Colonic mucosa (tissue), 4 donors: ENCODE measurements around the gene SLC16A7. TPM values are rescaled to one million over a fixed set of nuclear protein-coding genes. Genes with fewer than 3 reads are reported as not detected.
A peak's percentile ranks its signal among the peaks of the same experiment; 100 is the strongest.

Source experiments
- DNase-seq: peaks from one replicate; pipeline ENCODE4 v3.0.0-alpha.2; 2020
- H3K27ac ChIP-seq: fragments of 200-600 bp; one replicate; pipeline ENCODE4 v1.8.0; 2021
- H3K27me3 ChIP-seq: fragments of 200-600 bp; one replicate; pipeline ENCODE4 v1.8.0; 2021
- H3K36me3 ChIP-seq: fragments of 200-600 bp; one replicate; pipeline ENCODE4 v1.8.0; 2021
- H3K4me1 ChIP-seq: fragments of 200-600 bp; one replicate; pipeline ENCODE4 v1.8.0; 2021; ENCODE audit warnings: mild to moderate bottlenecking
- H3K4me3 ChIP-seq: fragments of 200-600 bp; one replicate; pipeline ENCODE4 v1.8.0; 2021
- H3K9ac ChIP-seq, 2 donors: one replicate each; pipeline ENCODE4 v1.7.0; 2013; ENCODE audit warnings: control low read depth in 2 of 2, low read depth in 2 of 2, low read length in 2 of 2
- H3K9me3 ChIP-seq: fragments of 200-600 bp; one replicate; pipeline ENCODE4 v1.8.0; 2021
- intact Hi-C: fragments of 100-400 bp; cut with DNase I; formaldehyde crosslinking; loops from one replicate; pipeline ENCODE4 v1.14.1; 2022
- total RNA-seq, 2 donors: library from RNA; stranded (reverse); fragmentation: NEBNext Ultra II Directional in 1 of 2; extraction: Animal tissue kit (Norgen Biotek cat#: 25700) in 1 of 2; gene quantifications; one replicate each; pipeline ENCODE4 v1.2.1, GENCODE V29; 2021
- TF ChIP-seq, protein P1 (sequence below): fragments of 200-600 bp; IDR thresholded peaks from one replicate; pipeline ENCODE4 v1.8.0; 2022; ENCODE audit warnings: antibody characterized with exemption, mild to moderate bottlenecking
- donor health status: healthy.
- donor health status: DM: no; HTN: no; CAD: no.
- donor health status: DM: no; HTN: no; CAD: no.

SLC16A7 gene
- total RNA-seq, 2 donors from 2014 or later = 4.4 to 9.5 TPM

- intact Hi-C loops = no loop called here
- Histone ChIP-seq H3K27ac (no peak overlapping the region), H3K27me3 (no peaks in the 10 kb centered on the region), H3K4me3 (no peak overlapping the region), H3K9ac (no peak overlapping the region), H3K9me3 (no peaks in the 10 kb centered on the region), H3K36me3 (no peaks in the 10 kb centered on the region), H3K4me1 (no peaks in the 10 kb centered on the region)
- TF ChIP-seq, protein P1, sequence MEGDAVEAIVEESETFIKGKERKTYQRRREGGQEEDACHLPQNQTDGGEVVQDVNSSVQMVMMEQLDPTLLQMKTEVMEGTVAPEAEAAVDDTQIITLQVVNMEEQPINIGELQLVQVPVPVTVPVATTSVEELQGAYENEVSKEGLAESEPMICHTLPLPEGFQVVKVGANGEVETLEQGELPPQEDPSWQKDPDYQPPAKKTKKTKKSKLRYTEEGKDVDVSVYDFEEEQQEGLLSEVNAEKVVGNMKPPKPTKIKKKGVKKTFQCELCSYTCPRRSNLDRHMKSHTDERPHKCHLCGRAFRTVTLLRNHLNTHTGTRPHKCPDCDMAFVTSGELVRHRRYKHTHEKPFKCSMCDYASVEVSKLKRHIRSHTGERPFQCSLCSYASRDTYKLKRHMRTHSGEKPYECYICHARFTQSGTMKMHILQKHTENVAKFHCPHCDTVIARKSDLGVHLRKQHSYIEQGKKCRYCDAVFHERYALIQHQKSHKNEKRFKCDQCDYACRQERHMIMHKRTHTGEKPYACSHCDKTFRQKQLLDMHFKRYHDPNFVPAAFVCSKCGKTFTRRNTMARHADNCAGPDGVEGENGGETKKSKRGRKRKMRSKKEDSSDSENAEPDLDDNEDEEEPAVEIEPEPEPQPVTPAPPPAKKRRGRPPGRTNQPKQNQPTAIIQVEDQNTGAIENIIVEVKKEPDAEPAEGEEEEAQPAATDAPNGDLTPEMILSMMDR = no peak
- DNase-seq = no peak
Measured at GRCh38 chr12:59787610-59788009, 191.8 kb downstream of the SLC16A7 start.

- Histone ChIP-seq H3K36me3 (no peaks in the 10 kb centered on the region), H3K9ac (no peak overlapping the region), H3K4me1 (no peaks in the 10 kb centered on the region), H3K4me3 (no peak overlapping the region), H3K27me3 (no peaks in the 10 kb centered on the region), H3K9me3 (no peaks in the 10 kb centered on the region), H3K27ac (no peak overlapping the region)
- no peak for DNase-seq
- intact Hi-C loops = no loop called here
- TF ChIP-seq, protein P1 = no peak
Measured at GRCh38 chr12:59792647-59793046, 196.8 kb downstream of the SLC16A7 start.

GRCh38 chr12:59803735-59804134 lies 207.9 kb downstream of the SLC16A7 start:
- intact Hi-C loops = no loop called here
- no peak overlapping the region for H3K27ac ChIP-seq

DNA sequence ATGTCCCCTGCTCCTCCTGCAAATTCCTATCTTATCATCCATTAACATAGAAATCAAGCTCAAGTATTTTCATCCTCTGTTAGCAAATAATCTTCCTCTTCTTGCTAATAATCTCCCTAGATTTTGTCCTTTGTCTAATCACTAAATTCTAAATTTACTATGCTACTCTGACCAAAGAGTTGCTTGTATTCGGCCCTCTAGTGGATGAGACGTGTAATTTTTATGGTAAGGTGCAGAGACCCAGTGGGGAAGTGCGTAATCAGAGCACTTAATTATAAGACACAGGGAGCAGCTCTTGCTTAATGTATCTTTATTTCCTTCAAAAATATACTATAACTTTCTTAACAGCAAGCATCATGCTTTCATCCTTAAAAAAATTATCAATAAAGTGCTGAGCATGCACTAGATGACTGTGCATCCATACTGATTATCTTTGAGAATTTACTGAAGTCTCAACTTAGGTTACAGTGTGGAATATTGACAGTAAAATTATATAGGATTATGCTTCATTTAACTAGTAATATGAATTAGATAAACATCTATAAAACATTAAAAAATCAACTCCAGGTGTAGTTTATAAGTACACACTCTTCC lies 212.6 kb downstream of the SLC16A7 start:
- Histone ChIP-seq H3K9me3 (no peaks in the 10 kb centered on the region), H3K9ac (no peak overlapping the region), H3K4me1 (no peaks in the 10 kb centered on the region), H3K4me3 (no peak overlapping the region), H3K27ac (no peak overlapping the region), H3K36me3 (no peaks in the 10 kb centered on the region), H3K27me3 (no peaks in the 10 kb centered on the region)
- no peak for DNase-seq
- TF ChIP-seq, protein P1 = peak; percentile 63
- intact Hi-C loops = no loop called here

More at GRCh38 chr12:59803735-59804134, 207.9 kb downstream of the SLC16A7 start:
- Histone ChIP-seq H3K27me3 (no peaks in the 10 kb centered on the region), H3K9me3 (no peaks in the 10 kb centered on the region), H3K4me3 (no peak overlapping the region), H3K4me1 (no peaks in the 10 kb centered on the region), H3K36me3 (no peaks in the 10 kb centered on the region), H3K9ac (no peak overlapping the region)
- DNase-seq = no peak
- TF ChIP-seq, protein P1 = no peak

GRCh38 chr12:59811991-59812390 lies 216.2 kb downstream of the SLC16A7 start:
- Histone ChIP-seq H3K36me3 (no peaks in the 10 kb centered on the region), H3K9ac (no peak overlapping the region), H3K27ac (no peak overlapping the region), H3K4me1 (no peaks in the 10 kb centered on the region), H3K9me3 (no peaks in the 10 kb centered on the region), H3K4me3 (no peak overlapping the region), H3K27me3 (no peaks in the 10 kb centered on the region)
- intact Hi-C loops = no loop called here
- no peak for DNase-seq
- TF ChIP-seq, protein P1 = no peak
